Measurements from ENCODE around the gene MDGA2. TPM values are rescaled to one million over a fixed set of nuclear protein-coding genes. Genes with fewer than 3 reads are reported as not detected.

Gene MDGA2
- total and polyA plus RNA-seq, 9 donors, result 0.11 to 0.61 (median 0.30) TPM

DNA sequence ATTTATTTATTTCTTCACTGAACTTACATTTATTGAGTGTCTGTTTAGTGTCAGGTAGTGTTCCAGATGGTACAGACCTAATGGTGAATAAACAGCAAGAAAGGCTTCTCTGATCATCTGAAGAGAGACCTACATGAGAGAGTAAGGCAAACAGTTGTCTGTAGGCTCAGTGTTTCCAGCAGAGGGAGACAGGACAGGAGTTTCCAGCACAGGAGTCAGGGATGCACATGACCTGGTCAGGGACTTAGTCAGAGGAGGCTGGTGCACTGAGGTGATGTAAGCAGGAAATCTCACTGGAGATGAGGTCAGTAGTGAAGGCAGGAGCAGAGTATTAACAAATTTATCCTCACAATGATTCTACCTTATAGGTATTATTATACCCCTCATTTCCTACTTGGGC lies 233.2 kb downstream of the MDGA2 start:
- no peak overlapping the region for H3K27ac ChIP-seq (ENCODE audit: low read length)
- DNase-seq, result peak; percentile 4
- H3K9me3 ChIP-seq (replicated peaks; ENCODE audit: control insufficient read depth, low read depth, low read length), result no peaks in the 10 kb centered on the region
- H3K4me1 ChIP-seq (ENCODE audit: control insufficient read depth, insufficient read depth, low read length), result peaks cover 3% of the 10 kb centered on the region
- no peaks in the 10 kb centered on the region for H3K27me3 ChIP-seq (ENCODE audit: control insufficient read depth, insufficient read depth, low read length)
- no peaks in the 10 kb centered on the region for H3K36me3 ChIP-seq (ENCODE audit: control insufficient read depth, insufficient read depth, low read length)
- no peak overlapping the region for H3K4me3 ChIP-seq (ENCODE audit: low read length)

GRCh38 chr14:47439953-47440352 lies 235.5 kb downstream of the MDGA2 start:
- 35% methylated on average over 2 of the region's 2 CpGs for WGBS (ENCODE audit: insufficient coverage)
- Histone ChIP-seq H3K4me1 (ENCODE audit: control insufficient read depth, insufficient read depth, low read length) (peaks cover 3% of the 10 kb centered on the region), H3K4me3 (ENCODE audit: low read length) (no peak overlapping the region), H3K27me3 (ENCODE audit: control insufficient read depth, insufficient read depth, low read length) (no peaks in the 10 kb centered on the region), H3K27ac (ENCODE audit: low read length) (no peak overlapping the region), H3K9me3 (replicated peaks; ENCODE audit: control insufficient read depth, low read depth, low read length) (no peaks in the 10 kb centered on the region), H3K36me3 (ENCODE audit: control insufficient read depth, insufficient read depth, low read length) (no peaks in the 10 kb centered on the region)
- no peak for DNase-seq

DNA sequence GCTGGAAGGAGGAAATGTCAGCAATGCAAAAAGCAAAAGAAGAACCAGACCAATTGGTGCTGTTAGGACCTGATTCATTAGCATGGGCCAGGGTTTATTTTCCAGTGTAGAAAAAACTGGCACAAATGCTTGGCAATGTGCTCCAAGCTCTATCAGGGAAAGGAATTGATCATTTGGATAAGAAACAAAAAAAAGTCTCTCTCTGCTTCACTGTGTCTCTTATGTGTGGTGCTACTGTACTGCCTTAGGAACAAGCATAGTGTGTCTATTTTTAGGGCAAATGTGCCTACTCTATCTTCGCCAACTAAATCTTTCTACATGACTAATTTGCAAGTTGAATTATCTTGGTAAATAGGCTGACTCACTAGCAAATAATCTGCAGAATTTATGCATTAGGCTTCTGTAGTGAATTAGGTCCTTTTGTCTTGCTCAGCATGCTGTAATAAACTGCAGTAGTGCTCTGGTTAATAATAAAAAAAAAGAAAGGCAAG lies 236.7 kb downstream of the MDGA2 start:
- WGBS (ENCODE audit: insufficient coverage), result no CpG with 5 or more reads among the region's 1 CpG
- Histone ChIP-seq H3K4me1 (ENCODE audit: control insufficient read depth, insufficient read depth, low read length) (peaks cover 3% of the 10 kb centered on the region), H3K27ac (ENCODE audit: low read length) (no peak overlapping the region), H3K9me3 (replicated peaks; ENCODE audit: control insufficient read depth, low read depth, low read length) (no peaks in the 10 kb centered on the region), H3K4me3 (ENCODE audit: low read length) (no peak overlapping the region), H3K36me3 (ENCODE audit: control insufficient read depth, insufficient read depth, low read length) (no peaks in the 10 kb centered on the region), H3K27me3 (ENCODE audit: control insufficient read depth, insufficient read depth, low read length) (no peaks in the 10 kb centered on the region)
- peak; percentile 12 for DNase-seq

- H3K36me3 ChIP-seq (ENCODE audit: control insufficient read depth, insufficient read depth, low read length), result no peaks in the 10 kb centered on the region
- no peaks in the 10 kb centered on the region for H3K27me3 ChIP-seq (ENCODE audit: control insufficient read depth, insufficient read depth, low read length)
- 47% methylated on average over 1 of the region's 1 CpG for WGBS (ENCODE audit: insufficient coverage)
- H3K9me3 ChIP-seq (replicated peaks; ENCODE audit: control insufficient read depth, low read depth, low read length), result no peaks in the 10 kb centered on the region
- DNase-seq, result peak; percentile 7
- H3K4me3 ChIP-seq (ENCODE audit: low read length), result no peak overlapping the region
- peaks cover 3% of the 10 kb centered on the region for H3K4me1 ChIP-seq (ENCODE audit: control insufficient read depth, insufficient read depth, low read length)
- no peak overlapping the region for H3K27ac ChIP-seq (ENCODE audit: low read length)
Measured at GRCh38 chr14:47435331-47435965, 240.0 kb downstream of the MDGA2 start.

GRCh38 chr14:47427629-47428028 lies 247.8 kb downstream of the MDGA2 start:
- Histone ChIP-seq H3K27ac (ENCODE audit: low read length) (no peak overlapping the region), H3K36me3 (ENCODE audit: control insufficient read depth, insufficient read depth, low read length) (no peaks in the 10 kb centered on the region), H3K9me3 (replicated peaks; ENCODE audit: control insufficient read depth, low read depth, low read length) (no peaks in the 10 kb centered on the region), H3K27me3 (ENCODE audit: control insufficient read depth, insufficient read depth, low read length) (no peaks in the 10 kb centered on the region), H3K4me1 (ENCODE audit: control insufficient read depth, insufficient read depth, low read length) (no peaks in the 10 kb centered on the region), H3K4me3 (ENCODE audit: low read length) (no peak overlapping the region)
- DNase-seq, result peak; percentile 3
- no CpG with 5 or more reads among the region's 2 CpGs for WGBS (ENCODE audit: insufficient coverage)

- WGBS (ENCODE audit: insufficient coverage), result no CpG with 5 or more reads among the region's 4 CpGs
- Histone ChIP-seq H3K9me3 (replicated peaks; ENCODE audit: control insufficient read depth, low read depth, low read length) (no peaks in the 10 kb centered on the region), H3K4me3 (ENCODE audit: low read length) (no peak overlapping the region), H3K36me3 (ENCODE audit: control insufficient read depth, insufficient read depth, low read length) (no peaks in the 10 kb centered on the region), H3K27ac (ENCODE audit: low read length) (no peak overlapping the region), H3K27me3 (ENCODE audit: control insufficient read depth, insufficient read depth, low read length) (no peaks in the 10 kb centered on the region), H3K4me1 (ENCODE audit: control insufficient read depth, insufficient read depth, low read length) (no peaks in the 10 kb centered on the region)
- no peak for DNase-seq
Measured at GRCh38 chr14:47425302-47425701, 250.1 kb downstream of the MDGA2 start.

DNA sequence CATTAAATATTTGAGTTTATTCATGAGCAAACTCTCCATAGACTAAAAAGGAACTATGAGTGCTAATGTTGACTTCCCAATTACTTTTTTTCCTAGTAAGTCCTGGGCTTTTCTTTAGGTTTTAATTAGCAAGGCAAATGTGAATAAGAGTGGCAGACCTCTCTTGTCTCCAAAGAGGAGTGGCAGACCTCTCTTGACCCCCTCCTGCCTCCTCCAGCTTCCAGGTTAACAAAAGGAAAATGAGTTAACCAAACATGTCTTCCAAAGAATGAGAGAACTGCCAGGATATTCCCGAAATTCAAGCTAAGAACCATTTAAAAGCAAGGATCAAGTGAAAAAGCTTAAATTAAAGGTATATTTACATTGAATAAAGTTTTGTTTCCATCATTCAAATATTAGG lies 253.2 kb downstream of the MDGA2 start:
- no peaks in the 10 kb centered on the region for H3K27me3 ChIP-seq (ENCODE audit: control insufficient read depth, insufficient read depth, low read length)
- H3K4me1 ChIP-seq (ENCODE audit: control insufficient read depth, insufficient read depth, low read length), result no peaks in the 10 kb centered on the region
- WGBS (ENCODE audit: insufficient coverage), result no CpG with 5 or more reads among the region's 1 CpG
- H3K9me3 ChIP-seq (replicated peaks; ENCODE audit: control insufficient read depth, low read depth, low read length), result no peaks in the 10 kb centered on the region
- H3K4me3 ChIP-seq (ENCODE audit: low read length), result no peak overlapping the region
- H3K27ac ChIP-seq (ENCODE audit: low read length), result no peak overlapping the region
- no peak for DNase-seq
- H3K36me3 ChIP-seq (ENCODE audit: control insufficient read depth, insufficient read depth, low read length), result no peaks in the 10 kb centered on the region

- Histone ChIP-seq H3K9me3 (replicated peaks; ENCODE audit: control insufficient read depth, low read depth, low read length) (no peaks in the 10 kb centered on the region), H3K4me3 (ENCODE audit: low read length) (no peak overlapping the region), H3K27me3 (ENCODE audit: control insufficient read depth, insufficient read depth, low read length) (no peaks in the 10 kb centered on the region), H3K27ac (ENCODE audit: low read length) (no peak overlapping the region), H3K4me1 (ENCODE audit: control insufficient read depth, insufficient read depth, low read length) (no peaks in the 10 kb centered on the region), H3K36me3 (ENCODE audit: control insufficient read depth, insufficient read depth, low read length) (no peaks in the 10 kb centered on the region)
- DNase-seq, result no peak
- 100% methylated on average over 1 of the region's 5 CpGs for WGBS (ENCODE audit: insufficient coverage)
Measured at GRCh38 chr14:47411523-47411922, 263.9 kb downstream of the MDGA2 start.

GRCh38 chr14:47392326-47392725 lies 283.1 kb downstream of the MDGA2 start:
- Histone ChIP-seq H3K27ac (ENCODE audit: low read length) (no peak overlapping the region), H3K27me3 (ENCODE audit: control insufficient read depth, insufficient read depth, low read length) (no peaks in the 10 kb centered on the region), H3K36me3 (ENCODE audit: control insufficient read depth, insufficient read depth, low read length) (no peaks in the 10 kb centered on the region), H3K9me3 (replicated peaks; ENCODE audit: control insufficient read depth, low read depth, low read length) (no peaks in the 10 kb centered on the region), H3K4me1 (ENCODE audit: control insufficient read depth, insufficient read depth, low read length) (peaks cover 5% of the 10 kb centered on the region), H3K4me3 (ENCODE audit: low read length) (no peak overlapping the region)
- peak; percentile 92 for DNase-seq
- WGBS (ENCODE audit: insufficient coverage), result no CpG with 5 or more reads among the region's 1 CpG

GRCh38 chr14:47390831-47391504 lies 284.4 kb downstream of the MDGA2 start:
- no peaks in the 10 kb centered on the region for H3K36me3 ChIP-seq (ENCODE audit: control insufficient read depth, insufficient read depth, low read length)
- no peak overlapping the region for H3K4me3 ChIP-seq (ENCODE audit: low read length)
- 61% methylated on average over 4 of the region's 5 CpGs for WGBS (ENCODE audit: insufficient coverage)
- no peaks in the 10 kb centered on the region for H3K9me3 ChIP-seq (replicated peaks; ENCODE audit: control insufficient read depth, low read depth, low read length)
- DNase-seq, result peak; percentile 57
- H3K27me3 ChIP-seq (ENCODE audit: control insufficient read depth, insufficient read depth, low read length), result no peaks in the 10 kb centered on the region
- H3K27ac ChIP-seq (ENCODE audit: low read length), result peak overlapping the region; percentile 31
- peaks cover 5% of the 10 kb centered on the region for H3K4me1 ChIP-seq (ENCODE audit: control insufficient read depth, insufficient read depth, low read length)
